H1 (cell line): Measurements from ENCODE around the gene TFAP2E.

Source experiments
- CHD2 ChIP-seq: IDR thresholded peaks from 2 replicates; pipeline ENCODE4 v1.6.1; 2012; ENCODE audit warnings: low read length, improper control_type of control experiment
- EGR1 ChIP-seq: IDR thresholded peaks from 2 replicates; pipeline ENCODE4 v1.6.1; 2011; ENCODE audit warnings: low read depth, low read length, borderline replicate concordance
- KDM5A ChIP-seq: fragments of 200-600 bp; IDR thresholded peaks from 2 replicates; pipeline ENCODE4 v1.7.1; 2012; ENCODE audit warnings: mild to moderate bottlenecking, low read length, inconsistent platforms, mixed read lengths
- POLR2A ChIP-seq, 2 experiments: IDR thresholded peaks; 1 replicate in 1 of 2; 2 replicates in 1 of 2; pipeline ENCODE4 v1.6.1; 2011; ENCODE audit warnings: low read depth in 2 of 2, low read length in 2 of 2, mild to moderate bottlenecking in 2 of 2; ENCODE audit errors: control extremely low read depth in 1 of 2
- POLR2AphosphoS5 ChIP-seq: IDR thresholded peaks from 2 replicates; pipeline ENCODE4 v1.6.1; 2011; ENCODE audit warnings: low read depth, low read length
- RAD21 ChIP-seq, 2 experiments: IDR thresholded peaks in 1 of 2; conservative IDR thresholded peaks in 1 of 2; 2 replicates each; pipeline ENCODE4 v1.6.1; 2011; ENCODE audit warnings: low read depth in 2 of 2, low read length in 2 of 2, improper control_type of control experiment in 1 of 2, inconsistent platforms in 1 of 2, mild to moderate bottlenecking in 1 of 2, moderate library complexity in 1 of 2
- RBBP5 ChIP-seq: IDR thresholded peaks from 2 replicates; pipeline ENCODE4 v1.7.1; 2012; ENCODE audit warnings: low read depth, mild to moderate bottlenecking, inconsistent platforms, low read length, moderate library complexity, borderline replicate concordance
- TAF1 ChIP-seq: IDR thresholded peaks from 2 replicates; pipeline ENCODE4 v1.6.1; 2011; ENCODE audit warnings: mild to moderate bottlenecking, low read depth, low read length
- TCF12 ChIP-seq: IDR thresholded peaks from 2 replicates; pipeline ENCODE4 v1.6.1; 2011; ENCODE audit warnings: low read depth, mild to moderate bottlenecking, low read length

- TF ChIP-seq POLR2AphosphoS5 (no peak), TCF12 (no peak), POLR2A (IDR thresholded peaks at IDR 0.05; ENCODE audit: control extremely low read depth in 1 of 2, low read depth in 2 of 2, low read length in 2 of 2) (no peak), EGR1 (no peak), KDM5A (no peak), TAF1 (no peak), RBBP5 (no peak), CHD2 (no peak), RAD21 (IDR thresholded peaks at IDR 0.05 in 1 of 2, conservative IDR thresholded peaks at IDR 0.05 in 1 of 2; ENCODE audit: low read depth in 2 of 2, low read length in 2 of 2) (peak; percentile 92)
These were observed 28.1 kb upstream of the TFAP2E start for GRCh38 chr1:35544976-35545375.
